GM19463 (cell line): Measurements from ENCODE around the gene GABRD.

Experiments used
- ATAC-seq: cut with Tn5 transposase; IDR thresholded peaks from one replicate; pipeline ENCODE4 v1.9.1; 2021; ENCODE audit warnings: mild to moderate bottlenecking, moderate library complexity; ENCODE audit not compliant: unreplicated experiment

The GABRD gene

GRCh38 chr1:2073382-2074230 lies 54.5 kb downstream of the GABRD start:
- no peak for ATAC-seq

GRCh38 chr1:2074396-2074795 lies 55.3 kb downstream of the GABRD start:
- ATAC-seq = no peak

DNA sequence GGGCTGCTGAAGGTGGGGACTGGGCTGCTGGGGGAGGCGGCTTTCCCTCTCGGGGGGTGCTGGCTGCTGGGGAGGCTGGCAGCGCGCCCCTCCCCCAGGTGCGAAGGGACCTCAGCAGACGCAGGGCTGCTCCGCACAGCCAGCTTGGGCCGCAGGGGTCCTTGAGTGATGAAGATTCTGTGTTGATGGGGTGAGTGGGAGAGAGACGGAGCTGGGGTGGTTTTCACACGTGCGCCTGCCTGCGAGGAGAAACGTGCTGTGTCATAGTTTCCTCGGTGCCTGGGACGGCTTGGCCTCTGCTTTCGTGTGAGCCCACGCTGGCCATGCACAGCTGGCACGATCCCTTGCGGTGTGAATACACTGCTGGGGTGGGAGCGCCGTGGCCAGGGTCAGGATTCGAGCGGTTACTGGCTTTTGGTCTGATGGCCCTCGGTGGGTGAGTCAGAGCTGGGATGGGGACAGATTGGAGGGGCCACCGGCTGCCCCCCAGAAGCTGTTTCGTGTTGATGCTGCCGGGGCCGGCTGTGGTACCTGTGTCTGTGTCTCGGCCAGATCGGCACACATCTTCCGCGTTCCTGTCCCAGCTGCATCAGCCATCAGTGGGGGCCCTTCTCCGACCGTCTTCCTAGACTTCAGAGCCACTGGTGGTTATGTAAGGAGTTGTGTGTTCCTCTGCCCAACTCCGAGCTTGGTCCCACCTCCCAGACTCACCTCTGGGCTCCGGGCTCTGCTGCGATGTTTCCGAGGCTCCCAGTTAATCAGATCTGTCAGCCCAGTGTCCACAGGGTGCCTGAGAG lies 56.0 kb downstream of the GABRD start:
- no peak for ATAC-seq

GRCh38 chr1:2076826-2077225 lies 57.7 kb downstream of the GABRD start:
- no peak for ATAC-seq

- no peak for ATAC-seq
Observed at GRCh38 chr1:2078170-2078569, 59.0 kb downstream of the GABRD start.

GRCh38 chr1:2079396-2080085 lies 60.4 kb downstream of the GABRD start:
- no peak for ATAC-seq

DNA sequence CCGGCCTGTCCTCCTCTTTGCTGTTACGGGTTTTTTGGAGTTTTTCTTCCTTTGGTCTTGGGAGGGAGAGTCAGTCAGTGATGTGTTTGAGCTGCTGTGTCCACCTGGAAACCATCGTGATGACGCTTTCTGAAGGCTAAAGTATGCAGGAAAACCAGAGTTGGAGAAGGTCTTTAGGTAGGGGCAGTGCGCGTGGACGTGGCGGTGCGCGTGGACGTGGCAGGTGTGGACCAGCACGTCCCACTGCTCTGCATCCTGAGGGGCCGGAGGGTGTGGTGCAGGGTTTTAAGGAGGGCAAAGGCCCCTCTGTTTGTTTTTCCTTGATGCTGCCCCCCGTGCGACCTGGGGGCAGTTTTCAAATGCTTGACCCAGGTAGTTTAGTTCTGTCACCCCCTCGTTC lies 61.0 kb downstream of the GABRD start:
- no peak for ATAC-seq
